Hepatocyte (in vitro differentiated cells): Measurements from ENCODE around the gene NAPEPLD. TPM values are rescaled to one million over a fixed set of nuclear protein-coding genes. Genes with fewer than 3 reads are reported as not detected.
"Not testable (repeated sequence)": the region's sequence is repeated elsewhere in the genome, so short reads cannot be mapped to it uniquely, and the experiment has no call there.

Source experiments
- DNase-seq: peaks from one replicate; pipeline ENCODE4 v3.0.0-alpha.2; 2016; ENCODE audit warnings: low spot score
- H2AFZ ChIP-seq: fragments of 200-600 bp; sonication (generic); 2 replicates; pipeline ENCODE4 v1.6.0; 2016; ENCODE audit warnings: antibody characterized with exemption, mild to moderate bottlenecking
- H3K27ac ChIP-seq: fragments of 200-600 bp; sonication (generic); 2 replicates; pipeline ENCODE4 v1.5.1; 2016; ENCODE audit warnings: mild to moderate bottlenecking
- H3K27me3 ChIP-seq: fragments of 200-600 bp; sonication (generic); 2 replicates; pipeline ENCODE4 v1.6.1; 2016
- H3K36me3 ChIP-seq: fragments of 200-600 bp; sonication (generic); replicated peaks from 2 replicates; pipeline ENCODE4 v1.5.1; 2016; ENCODE audit warnings: low read depth; ENCODE audit not compliant: insufficient read depth
- H3K4me1 ChIP-seq: fragments of 200-600 bp; sonication (generic); 2 replicates; pipeline ENCODE4 v1.5.1; 2016; ENCODE audit warnings: mild to moderate bottlenecking, moderate library complexity; ENCODE audit not compliant: insufficient read depth
- H3K4me2 ChIP-seq: fragments of 200-600 bp; sonication (generic); 2 replicates; pipeline ENCODE4 v1.6.0; 2016
- H3K4me3 ChIP-seq: fragments of 200-600 bp; sonication (generic); 2 replicates; pipeline ENCODE4 v1.5.1; 2016; ENCODE audit warnings: mild to moderate bottlenecking
- H3K79me2 ChIP-seq: fragments of 200-600 bp; sonication (generic); 2 replicates; pipeline ENCODE4 v1.6.0; 2017; ENCODE audit warnings: mild to moderate bottlenecking
- H3K9me2 ChIP-seq: fragments of 200-600 bp; sonication (generic); replicated peaks from 2 replicates; pipeline ENCODE4 v1.6.0; 2017; ENCODE audit warnings: mild to moderate bottlenecking; ENCODE audit not compliant: insufficient read depth
- H3K9me3 ChIP-seq: fragments of 200-600 bp; sonication (generic); 2 replicates; pipeline ENCODE4 v1.5.1; 2016; ENCODE audit warnings: low read depth, mild to moderate bottlenecking
- H4K20me1 ChIP-seq: fragments of 200-600 bp; sonication (generic); 2 replicates; pipeline ENCODE4 v1.6.0; 2016; ENCODE audit warnings: mild to moderate bottlenecking; ENCODE audit not compliant: insufficient read depth, poor library complexity, severe bottlenecking
- CTCF ChIP-seq: fragments of 200-600 bp; sonication (generic); IDR thresholded peaks from 2 replicates; pipeline ENCODE4 v1.5.1; 2016; ENCODE audit warnings: antibody characterized with exemption, mild to moderate bottlenecking; ENCODE audit not compliant: poor library complexity
- EZH2 ChIP-seq: fragments of 200-600 bp; sonication (generic); IDR thresholded peaks from 2 replicates; pipeline ENCODE4 v1.6.1; 2016; ENCODE audit warnings: antibody characterized with exemption, mild to moderate bottlenecking, borderline replicate concordance
- EZH2phosphoT487 ChIP-seq: fragments of 200-600 bp; sonication (generic); IDR thresholded peaks from one replicate; pipeline ENCODE4 v1.6.1; 2018; ENCODE audit warnings: antibody characterized with exemption, mild to moderate bottlenecking, low read depth, moderate library complexity; ENCODE audit not compliant: unreplicated experiment, severe bottlenecking
- WGBS: methylation state at CpG from one replicate; pipeline ENCODE4 v1.1.6; 2016; ENCODE audit warnings: low lambda C conversion rate; ENCODE audit errors: missing lambda C conversion rate; 5-methylcytosine and 5-hydroxymethylcytosine counted together
- polyA plus RNA-seq: library from polyadenylated mRNA; unstranded; fragments of >200 nt; fragmentation: Nextera tagmentation; extraction: Ambion mirVana; gene quantifications from 2 replicates; pipeline ENCODE4 v1.2.1, GENCODE V29; 2016
- total RNA-seq: library from RNA; depleted of rRNA; stranded (reverse); fragments of >200 nt; gene quantifications from 2 replicates; pipeline ENCODE4 v1.2.3, GENCODE V29; 2014

NAPEPLD gene
- total and polyA plus RNA-seq, 2 experiments from 2014 or later: 11.0 to 12.0 TPM

DNA sequence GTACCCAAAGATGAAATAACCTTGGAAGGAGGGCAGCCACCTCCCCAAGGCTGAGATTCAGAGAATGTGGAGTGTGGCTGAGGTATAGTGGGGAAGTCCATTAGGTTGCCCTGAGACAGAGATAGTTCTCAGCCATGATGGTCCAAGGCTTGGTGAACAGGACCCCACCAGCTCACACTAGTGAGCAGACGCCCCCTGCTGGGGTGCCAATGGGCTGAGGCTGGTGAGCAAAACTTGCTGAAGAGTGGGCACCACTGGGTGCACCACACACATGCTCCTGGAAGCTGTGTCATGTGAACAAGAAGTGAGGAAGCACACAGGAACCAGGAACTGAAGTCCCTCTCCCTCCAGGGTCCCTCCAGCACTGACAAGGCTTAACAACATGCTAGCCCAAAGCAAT is 83.2 kb downstream of the NAPEPLD start:
- peak; percentile 46 for DNase-seq
- 20% methylated on average over 1 of the region's 1 CpG for WGBS
- H2AFZ ChIP-seq: no peak overlapping the region

DNA sequence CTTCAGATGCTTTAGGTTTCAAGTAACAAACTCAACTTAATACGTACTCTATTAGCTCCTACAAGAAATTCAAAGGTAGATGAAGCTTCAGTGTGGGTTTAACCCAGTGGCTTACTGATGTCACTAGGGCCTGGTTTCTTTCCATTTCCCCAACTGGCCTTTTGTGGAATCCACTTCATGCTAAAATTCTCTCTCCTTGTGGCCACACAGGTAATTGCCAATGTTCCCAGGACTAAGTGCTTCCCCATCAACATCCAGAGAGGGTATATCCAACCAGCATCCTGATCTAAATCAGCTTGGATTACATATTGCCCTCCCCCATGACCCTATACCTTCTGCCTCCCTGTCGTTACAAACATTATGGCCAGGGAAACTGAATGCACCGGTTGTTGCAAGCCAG is 85.0 kb downstream of the NAPEPLD start:
- Histone ChIP-seq H4K20me1 (no peaks in the 10 kb centered on the region), H3K4me1 (no peaks in the 10 kb centered on the region), H3K9me2 (no peaks in the 10 kb centered on the region), H3K27me3 (no peaks in the 10 kb centered on the region), H2AFZ (no peak overlapping the region), H3K79me2 (no peaks in the 10 kb centered on the region), H3K9me3 (no peaks in the 10 kb centered on the region), H3K36me3 (no peaks in the 10 kb centered on the region), H3K4me2 (no peak overlapping the region), H3K4me3 (no peak overlapping the region), H3K27ac (no peak overlapping the region)
- DNase-seq: no peak
- TF ChIP-seq EZH2: no peak
- no peak for TF ChIP-seq EZH2phosphoT487
- TF ChIP-seq CTCF: no peak
- WGBS: 82% methylated on average over 3 of the region's 3 CpGs

More for the DNA sequence above, 83.2 kb downstream of the NAPEPLD start:
- Histone ChIP-seq H3K4me2 (no peak overlapping the region), H3K4me3 (no peak overlapping the region), H3K4me1 (no peaks in the 10 kb centered on the region), H3K9me3 (no peaks in the 10 kb centered on the region), H3K36me3 (no peaks in the 10 kb centered on the region), H3K79me2 (no peaks in the 10 kb centered on the region), H3K27ac (no peak overlapping the region), H3K27me3 (no peaks in the 10 kb centered on the region), H3K9me2 (no peaks in the 10 kb centered on the region), H4K20me1 (no peaks in the 10 kb centered on the region)
- TF ChIP-seq EZH2 (no peak), CTCF (peak; percentile 29), EZH2phosphoT487 (no peak)

GRCh38 chr7:103059471-103059870 is 89.4 kb downstream of the NAPEPLD start:
- TF ChIP-seq EZH2 (no peak), CTCF (no peak), EZH2phosphoT487 (no peak)
- WGBS: 83% methylated on average over 2 of the region's 2 CpGs
- H3K9me3 ChIP-seq: no peaks in the 10 kb centered on the region
- H3K4me2 ChIP-seq: no peak overlapping the region
- H4K20me1 ChIP-seq: no peaks in the 10 kb centered on the region
- no peaks in the 10 kb centered on the region for H3K9me2 ChIP-seq
- H3K36me3 ChIP-seq: no peaks in the 10 kb centered on the region
- no peak overlapping the region for H2AFZ ChIP-seq
- no peak for DNase-seq
- no peak overlapping the region for H3K27ac ChIP-seq
- H3K27me3 ChIP-seq: no peaks in the 10 kb centered on the region
- no peaks in the 10 kb centered on the region for H3K4me1 ChIP-seq
- no peak overlapping the region for H3K4me3 ChIP-seq
- no peaks in the 10 kb centered on the region for H3K79me2 ChIP-seq

- H3K9me2 ChIP-seq: no peaks in the 10 kb centered on the region
- no peaks in the 10 kb centered on the region for H3K79me2 ChIP-seq
- TF ChIP-seq EZH2: no peak
- TF ChIP-seq EZH2phosphoT487: no peak
- no peak for TF ChIP-seq CTCF
- H3K4me1 ChIP-seq: no peaks in the 10 kb centered on the region
- H2AFZ ChIP-seq: no peak overlapping the region
- H3K36me3 ChIP-seq: no peaks in the 10 kb centered on the region
- H3K27me3 ChIP-seq: no peaks in the 10 kb centered on the region
- no peak for DNase-seq
- no peak overlapping the region for H3K4me2 ChIP-seq
- H3K9me3 ChIP-seq: no peaks in the 10 kb centered on the region
- H4K20me1 ChIP-seq: no peaks in the 10 kb centered on the region
- no peak overlapping the region for H3K27ac ChIP-seq
- H3K4me3 ChIP-seq: no peak overlapping the region
Measured at GRCh38 chr7:103058122-103058521, 90.8 kb downstream of the NAPEPLD start.

DNA sequence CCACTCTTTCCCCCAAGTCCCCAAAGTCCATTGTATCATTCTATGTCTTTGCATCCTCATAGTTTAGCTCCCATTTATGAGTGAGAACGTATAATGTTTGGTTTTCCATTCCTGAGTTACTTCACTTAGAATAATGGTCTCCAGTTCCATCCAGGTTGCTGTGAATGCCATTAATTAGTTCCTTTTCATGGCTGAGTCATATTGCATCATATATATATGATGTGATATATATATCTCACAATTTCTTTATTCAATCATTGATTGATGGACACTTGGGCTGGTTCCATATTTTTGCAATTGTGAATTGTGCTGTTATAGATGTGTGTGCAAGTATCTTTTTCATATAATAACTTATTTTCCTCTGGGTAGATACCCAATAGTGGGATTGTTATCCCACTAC is 92.9 kb downstream of the NAPEPLD start:
- not testable (repeated sequence) for H3K79me2 ChIP-seq, H3K4me1 ChIP-seq, H3K9me2 ChIP-seq, DNase-seq, H3K4me3 ChIP-seq, H3K4me2 ChIP-seq, H3K9me3 ChIP-seq, H3K36me3 ChIP-seq, H4K20me1 ChIP-seq, H3K27ac ChIP-seq, H2AFZ ChIP-seq, H3K27me3 ChIP-seq
- 96% methylated on average over 1 of the region's 1 CpG for WGBS
